ENCODE measurements around the gene MIS12.

Gene MIS12, protein sequence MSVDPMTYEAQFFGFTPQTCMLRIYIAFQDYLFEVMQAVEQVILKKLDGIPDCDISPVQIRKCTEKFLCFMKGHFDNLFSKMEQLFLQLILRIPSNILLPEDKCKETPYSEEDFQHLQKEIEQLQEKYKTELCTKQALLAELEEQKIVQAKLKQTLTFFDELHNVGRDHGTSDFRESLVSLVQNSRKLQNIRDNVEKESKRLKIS

GRCh38 chr17:5486206-5487124 lies at the start of gene MIS12:
Gene MIS12, plus strand, starts transcription at chr17:5486566. Its CDS starts 2,297 bp downstream, at chr17:5488863.
- peak; percentile 99 for DNase-seq (ENCODE audit: low read depth)

- no peak for DNase-seq (ENCODE audit: low read depth)
These were observed 48.5 kb upstream of the MIS12 start for GRCh38 chr17:5437721-5438317.

GRCh38 chr17:5438716-5439445 lies 47.5 kb upstream of the MIS12 start, which contains the start of gene C1QBP:
Gene C1QBP, minus strand, starts transcription at chr17:5439155. Its CDS starts 82 bp downstream, at chr17:5439073.
- peak; percentile 82 for DNase-seq (ENCODE audit: low read depth)

- DNase-seq (ENCODE audit: low read depth) = no peak
These were observed 47.0 kb upstream of the MIS12 start for GRCh38 chr17:5439446-5439764.

GRCh38 chr17:5443728-5444127 lies 42.6 kb upstream of the MIS12 start:
- DNase-seq (ENCODE audit: low read depth) = no peak

DNA sequence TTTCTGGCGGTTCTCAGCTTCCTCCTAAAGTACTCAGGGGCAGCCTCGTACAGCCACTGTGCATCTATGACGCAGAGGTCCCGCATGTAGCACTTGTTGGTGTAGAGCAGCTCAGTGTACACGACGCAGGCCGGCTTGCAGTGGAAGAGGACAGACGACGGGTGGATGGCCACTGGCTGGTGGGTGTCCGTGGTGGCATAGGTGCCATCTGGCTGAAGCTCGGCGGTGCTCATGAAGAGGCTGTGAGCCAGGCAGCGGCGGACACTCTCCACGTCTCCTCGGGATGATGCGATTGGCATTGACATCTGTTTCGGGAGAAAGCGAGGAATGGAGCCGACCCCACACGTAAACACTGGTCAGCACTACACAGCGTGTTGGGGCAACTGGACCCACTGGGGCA lies 42.2 kb upstream of the MIS12 start:
- no peak for DNase-seq (ENCODE audit: low read depth)

- DNase-seq (ENCODE audit: low read depth) = no peak
These were observed 39.6 kb upstream of the MIS12 start for GRCh38 chr17:5446786-5447185.

DNA sequence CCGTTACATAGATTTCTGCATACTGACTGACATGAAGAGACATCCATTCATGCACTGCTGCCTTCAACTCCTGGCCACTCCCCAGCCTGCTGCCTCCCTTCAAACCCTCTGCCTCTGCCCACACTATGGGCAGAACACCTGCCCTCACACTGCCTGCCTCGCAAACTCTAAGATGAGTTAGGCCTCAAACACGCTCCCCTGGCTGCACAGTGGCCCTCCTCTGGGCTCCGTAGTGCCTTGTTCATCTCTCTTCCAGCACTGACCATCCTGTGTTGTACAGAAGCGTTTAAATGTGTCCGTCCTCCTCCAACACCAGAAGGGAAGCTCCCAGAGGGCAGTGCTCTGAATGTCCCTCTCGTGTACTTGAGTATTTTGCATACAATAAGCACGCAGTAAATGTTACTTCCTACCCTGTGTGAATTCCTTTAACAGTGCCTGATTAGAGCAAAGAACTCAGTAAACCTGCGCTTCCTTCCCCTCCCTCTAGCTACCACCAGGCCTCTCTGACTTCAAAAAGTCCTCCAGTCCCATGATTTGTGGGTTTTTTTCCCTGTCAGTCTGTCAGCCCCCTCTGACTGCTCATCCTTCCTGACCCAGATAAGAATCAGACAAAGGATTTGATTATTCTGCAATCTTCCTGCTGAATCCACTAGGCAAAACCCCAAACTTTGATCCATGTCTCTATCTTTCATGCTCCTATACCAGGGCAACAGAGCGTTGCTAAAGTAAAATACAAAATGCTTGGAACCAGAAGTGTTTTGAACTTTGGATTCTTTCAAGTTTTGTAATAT lies 21.5 kb upstream of the MIS12 start:
- no peak for DNase-seq (ENCODE audit: low read depth)

- no peak for DNase-seq (ENCODE audit: low read depth)
These were observed 20.1 kb upstream of the MIS12 start for GRCh38 chr17:5466295-5466694.

GRCh38 chr17:5467416-5467815 lies 18.9 kb upstream of the MIS12 start:
- DNase-seq (ENCODE audit: low read depth) = no peak

DNA sequence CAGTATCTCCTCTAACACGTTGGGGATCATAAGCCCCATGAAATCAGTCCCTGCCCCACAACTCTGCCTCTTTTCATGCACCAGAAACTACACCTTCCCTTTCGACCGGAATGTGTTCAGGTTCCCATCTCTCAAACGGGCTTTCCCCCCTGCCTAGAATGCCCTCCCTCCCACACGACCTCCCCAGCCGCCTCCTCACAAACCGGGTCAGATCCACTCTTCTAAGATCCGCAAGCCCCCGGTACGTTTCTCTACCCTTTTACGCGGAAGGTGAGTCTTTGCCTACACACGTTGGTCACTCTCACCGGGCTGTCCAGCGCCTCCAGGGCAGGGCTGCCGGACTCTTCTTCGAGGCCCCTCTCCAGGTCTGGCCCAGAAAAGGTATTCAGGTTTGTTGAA lies 18.3 kb upstream of the MIS12 start:
- DNase-seq (ENCODE audit: low read depth) = no peak

- no peak for DNase-seq (ENCODE audit: low read depth)
These were observed 13.9 kb upstream of the MIS12 start for GRCh38 chr17:5472511-5472910.

- no peak for DNase-seq (ENCODE audit: low read depth)
These were observed 12.5 kb upstream of the MIS12 start for GRCh38 chr17:5473906-5474305.

DNA sequence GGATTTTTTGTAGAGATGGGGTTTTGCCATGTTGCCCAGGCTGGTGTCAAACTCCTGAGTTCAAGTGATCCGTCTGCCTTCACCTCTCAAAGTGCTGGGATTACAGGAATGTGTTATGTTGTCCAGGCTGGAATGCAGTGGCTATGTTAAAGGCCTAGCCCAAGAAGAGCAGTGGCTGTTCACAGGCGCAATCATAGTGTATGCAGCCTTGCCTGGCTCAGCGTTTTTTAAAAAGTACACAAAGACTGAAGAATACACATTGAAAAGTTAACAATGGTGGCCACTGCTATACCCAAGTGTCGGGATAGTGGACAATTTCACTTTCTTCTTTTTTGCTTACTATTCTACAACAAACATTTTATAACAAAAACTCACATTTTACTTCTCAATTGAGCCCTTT lies 7.4 kb upstream of the MIS12 start:
- no peak for DNase-seq (ENCODE audit: low read depth)

DNA sequence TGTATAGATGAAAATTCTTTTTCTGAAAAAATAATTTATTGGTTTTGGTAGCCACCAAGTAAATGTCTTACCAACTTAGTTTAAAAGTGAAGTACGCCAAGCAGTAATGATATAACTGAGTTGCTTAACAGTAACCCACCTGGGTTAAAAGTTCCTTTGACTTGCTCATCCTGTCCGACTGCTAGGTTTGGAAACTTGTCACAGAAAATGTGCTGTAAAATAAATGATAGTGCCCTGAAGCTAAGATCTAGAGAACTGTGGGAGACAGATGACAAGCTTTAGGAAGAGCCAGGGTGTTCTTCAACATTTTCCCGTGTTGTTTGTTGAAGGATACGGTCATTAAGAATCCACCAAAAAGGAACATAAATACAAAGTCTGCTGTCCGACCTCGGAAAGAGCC lies 5.4 kb upstream of the MIS12 start:
- no peak for DNase-seq (ENCODE audit: low read depth)

DNA sequence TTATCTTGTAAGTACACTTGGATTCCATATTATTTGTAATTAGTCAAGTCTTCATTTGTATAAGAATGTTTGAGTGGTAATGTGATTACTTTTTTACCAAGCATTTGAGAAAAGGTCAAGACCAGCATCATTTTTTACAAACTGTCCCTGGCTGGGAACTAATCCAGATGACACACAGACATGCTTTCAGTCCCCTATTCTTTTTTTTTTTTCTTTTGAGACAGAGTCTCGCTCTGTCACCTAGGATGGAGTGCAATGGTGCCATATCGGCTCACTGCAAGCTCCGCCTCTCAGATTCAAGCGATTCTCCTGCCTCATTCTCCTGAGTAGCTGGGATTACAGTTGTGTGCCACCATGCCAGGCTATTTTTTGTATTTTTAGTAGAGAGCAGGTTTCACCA lies 4.9 kb upstream of the MIS12 start:
- no peak for DNase-seq (ENCODE audit: low read depth)

DNA sequence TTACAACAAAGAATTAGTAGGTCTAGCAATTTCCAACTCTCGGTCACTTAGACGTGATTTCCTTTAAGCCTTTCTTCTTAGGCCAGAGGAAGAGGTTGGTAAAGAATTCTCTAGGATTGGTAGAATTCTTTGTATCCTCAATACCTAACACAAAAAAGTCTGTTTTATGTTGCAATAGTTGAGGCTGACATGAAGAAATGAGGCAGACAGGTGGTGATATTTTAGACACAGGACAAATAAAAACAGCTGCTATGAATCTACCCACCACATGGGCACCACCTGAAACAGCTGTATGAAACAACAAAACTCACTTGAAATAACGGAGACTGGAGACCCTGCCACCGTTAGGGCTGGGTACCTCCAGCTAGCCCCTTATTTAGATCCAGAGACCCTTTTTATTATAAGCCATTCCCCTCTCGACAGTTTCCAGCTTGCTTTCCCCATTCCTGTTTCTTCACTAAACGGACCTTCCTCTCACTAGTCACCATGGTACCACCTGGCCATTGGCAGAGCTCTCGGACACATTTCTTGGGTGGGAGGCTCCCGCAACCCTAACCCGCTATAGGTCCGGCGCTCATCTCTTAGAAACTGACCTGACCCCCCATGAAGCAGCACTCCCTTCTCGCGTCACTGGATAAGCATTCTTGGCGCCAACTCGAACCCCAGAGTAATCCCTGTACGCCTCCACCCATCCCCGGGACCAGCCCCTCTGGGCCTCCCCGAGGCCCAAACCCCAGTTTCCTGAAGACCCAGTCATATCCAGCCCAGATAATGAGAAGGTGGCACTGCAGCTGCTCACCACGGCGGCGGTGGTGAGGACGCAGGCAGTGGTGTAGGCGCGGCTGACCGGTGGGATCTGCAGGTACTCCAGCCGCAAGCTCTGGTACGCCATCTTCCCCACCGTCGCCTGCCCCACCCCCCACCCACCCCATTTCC lies 828 bp upstream of the MIS12 start, which contains the start of gene DERL2:
Gene DERL2, minus strand, starts transcription at position 909 of the 936 bp plus-strand sequence. Its CDS starts 17 bp downstream, at position 892.
- no peak for DNase-seq (ENCODE audit: low read depth)

GRCh38 chr17:5488752-5489151 lies 2.4 kb downstream of the MIS12 start:
- no peak for DNase-seq (ENCODE audit: low read depth)

GRCh38 chr17:5492970-5493369 lies 6.6 kb downstream of the MIS12 start:
- DNase-seq (ENCODE audit: low read depth) = no peak

DNA sequence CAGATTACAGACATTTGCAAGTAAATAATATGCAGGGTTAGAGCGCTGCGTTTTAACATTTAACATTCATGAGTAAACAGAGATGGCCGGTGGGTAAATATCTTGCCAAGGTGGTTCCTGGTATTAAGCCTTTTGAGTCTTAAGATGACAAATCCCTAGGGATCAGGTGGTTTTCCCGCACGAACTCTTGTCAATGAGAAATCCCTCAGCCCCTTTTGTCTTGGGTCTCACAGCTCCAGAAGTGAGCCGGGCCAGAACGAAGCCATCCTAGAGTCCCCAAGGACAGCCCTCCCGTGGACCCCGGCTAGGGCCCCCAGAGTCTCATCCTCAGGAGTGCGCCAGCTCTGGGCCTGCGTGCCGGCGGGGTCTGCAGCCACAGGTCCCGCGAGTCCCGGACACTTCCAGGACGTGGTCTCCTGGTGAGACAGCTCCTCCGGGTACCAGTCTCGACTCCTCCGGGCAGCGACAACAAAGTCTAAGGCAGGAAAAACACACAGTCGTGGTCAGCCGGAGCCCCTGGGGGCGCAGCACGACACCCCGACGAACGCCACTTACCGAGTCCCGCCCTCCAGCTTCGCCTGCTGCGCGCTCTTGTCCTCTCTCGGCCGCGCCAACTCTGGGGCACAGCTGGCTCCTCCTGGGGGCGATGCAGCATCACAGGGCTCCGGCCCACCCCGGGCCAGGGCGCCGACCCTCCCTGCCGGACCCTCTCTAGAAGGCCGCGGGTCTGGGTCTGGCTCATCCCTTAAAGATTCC lies 13.3 kb downstream of the MIS12 start:
- DNase-seq (ENCODE audit: low read depth) = no peak
